ENCODE data around the gene GATA5. TPM values are rescaled to one million over a fixed set of nuclear protein-coding genes. Genes with fewer than 3 reads are reported as not detected.

Gene GATA5
- total and polyA plus RNA-seq, 10 donors: 0.02 to 0.19 (median 0.13) TPM; not detected in 7

GRCh38 chr20:62424249-62425107, 51.3 kb downstream of the GATA5 start:
- intact Hi-C loops (cut with DNase I; ENCODE audit: low total_unique reads): no loop called here
- no peak for DNase-seq

GRCh38 chr20:62423326-62423706, 52.5 kb downstream of the GATA5 start:
- DNase-seq: no peak
- Histone ChIP-seq H3K27ac (no peak overlapping the region), H3K4me1 (no peaks in the 10 kb centered on the region), H3K36me3 (no peaks in the 10 kb centered on the region), H3K9me3 (no peaks in the 10 kb centered on the region), H3K27me3 (replicated peaks in 1 of 7) (peaks cover 0 to 66% (median 22%) of the 10 kb centered on the region in 7 donors), H3K4me3 (no peak overlapping the region)
- no peak for TF ChIP-seq POLR2A (IDR thresholded peaks at IDR 0.05)
- no peak for TF ChIP-seq CTCF (IDR thresholded peaks at IDR 0.05 in 8 of 11, conservative IDR thresholded peaks at IDR 0.05 in 3 of 11)
- TF ChIP-seq POLR2AphosphoS5 (IDR thresholded peaks at IDR 0.05): no peak
- intact Hi-C loops (cut with DNase I; ENCODE audit: low total_unique reads): no loop called here
- WGBS, 5 donors: 29 to 54% (median 48%) methylated on average over 3 to 10 of the region's 10 CpGs

More at GRCh38 chr20:62424249-62425107, 51.3 kb downstream of the GATA5 start:
- no peak for TF ChIP-seq CTCF (IDR thresholded peaks at IDR 0.05 in 8 of 11, conservative IDR thresholded peaks at IDR 0.05 in 3 of 11)
- TF ChIP-seq POLR2AphosphoS5 (IDR thresholded peaks at IDR 0.05): no peak
- TF ChIP-seq POLR2A (IDR thresholded peaks at IDR 0.05): no peak
- no peaks in the 10 kb centered on the region for H3K4me1 ChIP-seq
- peaks cover 0 to 65% (median 20%) of the 10 kb centered on the region in 7 donors for H3K27me3 ChIP-seq (replicated peaks in 1 of 7)
- no peaks in the 10 kb centered on the region for H3K36me3 ChIP-seq
- WGBS, 5 donors: 54 to 75% (median 63%) methylated on average over 12 to 23 of the region's 23 CpGs
- H3K27ac ChIP-seq: no peak overlapping the region
- H3K9me3 ChIP-seq: no peaks in the 10 kb centered on the region
- H3K4me3 ChIP-seq: no peak overlapping the region

GRCh38 chr20:62422636-62423325, 53.0 kb downstream of the GATA5 start:
- Histone ChIP-seq H3K4me1 (no peaks in the 10 kb centered on the region), H3K27me3 (replicated peaks in 1 of 7) (peaks cover 0 to 66% (median 27%) of the 10 kb centered on the region in 7 donors), H3K36me3 (no peaks in the 10 kb centered on the region), H3K27ac (no peak overlapping the region), H3K4me3 (no peak overlapping the region), H3K9me3 (no peaks in the 10 kb centered on the region)
- WGBS, 5 donors: 78 to 85% (median 82%) methylated on average over 14 to 20 of the region's 20 CpGs
- TF ChIP-seq POLR2A (IDR thresholded peaks at IDR 0.05) (no peak), CTCF (IDR thresholded peaks at IDR 0.05 in 8 of 11, conservative IDR thresholded peaks at IDR 0.05 in 3 of 11) (no peak), POLR2AphosphoS5 (IDR thresholded peaks at IDR 0.05) (no peak)
- intact Hi-C loops (cut with DNase I; ENCODE audit: low total_unique reads): no loop called here
- DNase-seq: no peak

- DNase-seq: no peak
- H3K4me1 ChIP-seq: no peaks in the 10 kb centered on the region
- no peak overlapping the region for H3K27ac ChIP-seq
- no peaks in the 10 kb centered on the region for H3K9me3 ChIP-seq
- intact Hi-C loops (cut with DNase I; ENCODE audit: low total_unique reads): no loop called here
- no peaks in the 10 kb centered on the region for H3K36me3 ChIP-seq
- WGBS, 5 donors: 81 to 98% (median 87%) methylated on average over 5 to 6 of the region's 6 CpGs
- TF ChIP-seq POLR2AphosphoS5 (IDR thresholded peaks at IDR 0.05): no peak
- TF ChIP-seq CTCF (IDR thresholded peaks at IDR 0.05 in 8 of 11, conservative IDR thresholded peaks at IDR 0.05 in 3 of 11): no peak
- TF ChIP-seq POLR2A (IDR thresholded peaks at IDR 0.05): no peak
- H3K4me3 ChIP-seq: no peak overlapping the region
- H3K27me3 ChIP-seq (replicated peaks in 1 of 7): peaks cover 0 to 64% (median 29%) of the 10 kb centered on the region in 7 donors
These were observed 54.1 kb downstream of the GATA5 start for GRCh38 chr20:62421716-62421990.

Data from spleen (tissue), 11 donors.